ENCODE data around the gene FAM107B. TPM values are rescaled to one million over a fixed set of nuclear protein-coding genes. Genes with fewer than 3 reads are reported as not detected.

FAM107B gene
- total RNA-seq, 1 experiment from 2014 or later, result 41.6 TPM

- TF ChIP-seq EZH2phosphoT487 (IDR thresholded peaks at IDR 0.05; ENCODE audit: borderline replicate concordance) (no peak), ZFX (IDR thresholded peaks at IDR 0.05) (no peak), RAD21 (IDR thresholded peaks at IDR 0.05; ENCODE audit: low read depth) (no peak), ZNF274 (IDR thresholded peaks at IDR 0.05; ENCODE audit: low read depth, low read length) (no peak)
Observed at GRCh38 chr10:14601872-14602725, 172.6 kb downstream of the FAM107B start (continued).

GRCh38 chr10:14601326-14601725 lies 173.4 kb downstream of the FAM107B start:
- Histone ChIP-seq H2AFZ (ENCODE audit: low read depth, low read length, poor library complexity, severe bottlenecking) (no peak overlapping the region), H3K27me3 (ENCODE audit: insufficient read depth, low read length) (no peaks in the 10 kb centered on the region), H3K9me2 (ENCODE audit: insufficient read depth) (no peaks in the 10 kb centered on the region), H3K9me3 (ENCODE audit: control insufficient read depth in 1 of 2, insufficient read depth in 1 of 2, low read depth in 1 of 2, low read length in 2 of 2) (no peaks in the 10 kb centered on the region), H3K36me3 (ENCODE audit: control insufficient read depth in 1 of 2, insufficient read depth in 2 of 2, low read length in 2 of 2) (no peaks in the 10 kb centered on the region), H3K4me2 (ENCODE audit: low read length) (peak overlapping the region; percentile 81; the same call in 1 of the 2 replicates), H3K4me3 (replicated peaks in 1 of 2; ENCODE audit: low read depth in 1 of 2, low read length in 2 of 2) (no peak overlapping the region), H3K4me1 (ENCODE audit: control insufficient read depth in 1 of 2, insufficient read depth in 2 of 2, low read length in 2 of 2) (peaks cover 27 to 39% of the 10 kb centered on the region in 2 experiments), H3K79me2 (ENCODE audit: insufficient read depth, low read length) (no peaks in the 10 kb centered on the region), H4K20me1 (ENCODE audit: insufficient read depth) (no peaks in the 10 kb centered on the region), H3K9ac (ENCODE audit: low read length) (no peak overlapping the region), H3K27ac (ENCODE audit: low read depth, low read length) (no peak overlapping the region)
- no TSS peak for BruUV-seq (replicated peaks)
- no peak for ATAC-seq
- no peak for DNase-seq (ENCODE audit: low read depth, low spot score)
- ChIA-PET CTCF (no interaction called here), RAD21 (ENCODE audit: low non-redundant PET in 1 of 2, low total read pairs in 2 of 2, uncharacterized antibody in 2 of 2, unreplicated experiment in 2 of 2) (no interaction called here), POLR2A (no interaction called here)
- intact Hi-C loops (cut with micrococcal nuclease), result no loop called here
- TF ChIP-seq REST (IDR thresholded peaks at IDR 0.05; ENCODE audit: low read depth) (no peak), JUND (IDR thresholded peaks at IDR 0.05) (no peak), EGR1 (IDR thresholded peaks at IDR 0.05; ENCODE audit: low read depth) (no peak), SRF (IDR thresholded peaks at IDR 0.05; ENCODE audit: low read depth) (no peak), CTCF (IDR thresholded peaks at IDR 0.05 in 2 of 3, conservative IDR thresholded peaks at IDR 0.05 in 1 of 3; ENCODE audit: borderline replicate concordance in 1 of 3, insufficient read depth in 1 of 3, low read depth in 2 of 3, low read length in 2 of 3) (no peak), ZNF274 (IDR thresholded peaks at IDR 0.05; ENCODE audit: low read depth, low read length) (no peak), ELF1 (IDR thresholded peaks at IDR 0.05; ENCODE audit: borderline replicate concordance, low read depth) (no peak), RAD21 (IDR thresholded peaks at IDR 0.05; ENCODE audit: low read depth) (no peak), EZH2phosphoT487 (IDR thresholded peaks at IDR 0.05; ENCODE audit: borderline replicate concordance) (no peak), ZBTB33 (IDR thresholded peaks at IDR 0.05; ENCODE audit: extremely low read depth, insufficient replicate concordance, low read length) (no peak), YY1 (IDR thresholded peaks at IDR 0.05; ENCODE audit: extremely low read depth, insufficient replicate concordance, low read depth, low read length) (no peak), POLR2A (IDR thresholded peaks at IDR 0.05; ENCODE audit: borderline replicate concordance, extremely low read depth, insufficient read depth, insufficient read length) (no peak), SIN3A (IDR thresholded peaks at IDR 0.05; ENCODE audit: low read depth) (no peak), FOSL1 (IDR thresholded peaks at IDR 0.05; ENCODE audit: low read depth) (no peak), POLR2AphosphoS5 (IDR thresholded peaks at IDR 0.05; ENCODE audit: low read depth, low read length) (no peak)
- TF ChIP-seq, protein P1, sequence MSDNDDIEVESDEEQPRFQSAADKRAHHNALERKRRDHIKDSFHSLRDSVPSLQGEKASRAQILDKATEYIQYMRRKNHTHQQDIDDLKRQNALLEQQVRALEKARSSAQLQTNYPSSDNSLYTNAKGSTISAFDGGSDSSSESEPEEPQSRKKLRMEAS (IDR thresholded peaks at IDR 0.05), result no peak
